HepG2 (cell line): ENCODE results near the gene ATP8B1. TPM values are rescaled to one million over a fixed set of nuclear protein-coding genes. Genes with fewer than 3 reads are reported as not detected.

Experiments
- ATAC-seq: fragments of 200-7000 bp; cut with Tn5 transposase; 3 replicates; pipeline ENCODE4 v1.9.1; 2020; ENCODE audit warnings: mild to moderate bottlenecking, moderate library complexity
- BruUV-seq: library from RNA; stranded (reverse); fragments of 400-500 nt; replicated peaks from 2 replicates; lab custom pipeline; 2021; lab: Mats Ljungman, UMichigan
- CTCF ChIA-PET: fragments of 300-600 bp; formaldehyde crosslinking; extraction: SDS; loops from one replicate; lab custom pipeline; 2021; ENCODE audit warnings: low total read pairs, inconsistent platforms, low intra/inter-chr PET ratio; lab: Yijun Ruan, JAX
- POLR2A ChIA-PET: fragments of 350-600 bp; sonication (Branson Sonifier 250); formaldehyde crosslinking; loops from one replicate; lab custom pipeline; 2020; ENCODE audit warnings: antibody characterized with exemption, inconsistent platforms; lab: Yijun Ruan, JAX
- DNase-seq: peaks from one replicate; pipeline ENCODE4 v3.0.0-alpha.2; 2015; ENCODE audit warnings: low spot score
- FAIRE-seq: peaks from 3 replicates; lab custom pipeline; 2011; peaks lifted over from hg19 to GRCh38; lab: Jason Lieb, UNC
- H2AFZ ChIP-seq: one replicate; pipeline ENCODE4 v1.6.1; 2011; ENCODE audit warnings: low read length, inconsistent platforms
- H3K27ac ChIP-seq: fragments of 300-600 bp; 3 replicates; pipeline ENCODE4 v1.8.0; 2011; ENCODE audit warnings: mixed run types, mild to moderate bottlenecking, mixed read lengths, low read length, inconsistent platforms; ENCODE audit not compliant: insufficient read depth; ENCODE audit errors: extremely low read length
- H3K27me3 ChIP-seq, 2 experiments: fragments of 200-600 bp in 1 of 2; 2 replicates in 1 of 2; 3 replicates in 1 of 2; pipeline versions ENCODE4 v1.6.0 to v1.8.0; 2011; ENCODE audit warnings: low read length in 2 of 2, mild to moderate bottlenecking in 2 of 2, moderate library complexity in 2 of 2, inconsistent platforms in 1 of 2; ENCODE audit not compliant: insufficient read depth in 2 of 2, control insufficient read depth in 1 of 2
- H3K36me3 ChIP-seq, 2 experiments: fragments of 200-600 bp in 1 of 2; replicated peaks in 1 of 2; 2 replicates in 1 of 2; 3 replicates in 1 of 2; pipeline versions ENCODE4 v1.5.1 to v1.8.0; 2011; ENCODE audit warnings: low read length in 2 of 2, inconsistent platforms in 1 of 2; ENCODE audit not compliant: insufficient read depth in 2 of 2, control insufficient read depth in 1 of 2
- H3K4me1 ChIP-seq: 2 replicates; pipeline ENCODE4 v1.5.1; 2012; ENCODE audit warnings: low read length, inconsistent platforms; ENCODE audit not compliant: insufficient read depth
- H3K4me2 ChIP-seq: 2 replicates; pipeline ENCODE4 v1.6.0; 2011; ENCODE audit warnings: low read depth, low read length, inconsistent platforms
- H3K4me3 ChIP-seq, 3 experiments: fragments of 200-600 bp in 1 of 3; sonication (generic), shearing (Covaris generic) in 1 of 3; replicated peaks in 1 of 3; 2 replicates each; pipeline ENCODE4 v1.5.1; 2011 to 2016; ENCODE audit warnings: low read length in 3 of 3, inconsistent platforms in 2 of 3, low read depth in 2 of 3, mild to moderate bottlenecking in 2 of 3, control low read depth in 1 of 3, mixed read lengths in 1 of 3; ENCODE audit not compliant: insufficient read depth in 1 of 3
- H3K79me2 ChIP-seq: one replicate; pipeline ENCODE4 v1.6.1; 2011; ENCODE audit warnings: low read length, inconsistent platforms; ENCODE audit not compliant: insufficient read depth
- H3K9ac ChIP-seq: 2 replicates; pipeline ENCODE4 v1.6.0; 2011; ENCODE audit warnings: mild to moderate bottlenecking, low read depth, low read length, inconsistent platforms; ENCODE audit not compliant: insufficient read depth
- H3K9me3 ChIP-seq: 2 replicates; pipeline ENCODE4 v1.5.1; 2012; ENCODE audit warnings: mild to moderate bottlenecking, low read length
- H4K20me1 ChIP-seq: 2 replicates; pipeline ENCODE4 v1.6.0; 2011; ENCODE audit warnings: inconsistent platforms, mild to moderate bottlenecking, low read length, moderate library complexity; ENCODE audit not compliant: insufficient read depth
- FOXO1 ChIP-seq: sonication (generic); formaldehyde crosslinking; IDR thresholded peaks from 2 replicates; pipeline ENCODE4 v1.4.0; 2020; ENCODE audit warnings: missing genetic modification reagents
- KLF6 ChIP-seq: IDR thresholded peaks from 2 replicates; pipeline ENCODE4 v1.8.0; 2016; ENCODE audit warnings: missing biosample characterization, missing genetic modification reagents
- PATZ1 ChIP-seq: sonication (generic); formaldehyde crosslinking; IDR thresholded peaks from 2 replicates; pipeline ENCODE4 v1.4.0; 2020; ENCODE audit warnings: missing genetic modification reagents
- ZNF224 ChIP-seq: sonication (generic); formaldehyde crosslinking; IDR thresholded peaks from 2 replicates; pipeline ENCODE4 v1.5.0; 2020; ENCODE audit warnings: mild to moderate bottlenecking, missing genetic modification reagents
- ZNF549 ChIP-seq: sonication (generic); formaldehyde crosslinking; IDR thresholded peaks from 2 replicates; pipeline ENCODE4 v1.5.0; 2020; ENCODE audit warnings: missing genetic modification reagents
- ZNF570 ChIP-seq: sonication (generic); formaldehyde crosslinking; IDR thresholded peaks from 2 replicates; pipeline ENCODE4 v1.4.0; 2020; ENCODE audit warnings: mild to moderate bottlenecking, missing genetic modification reagents, borderline replicate concordance
- ZNF672 ChIP-seq: sonication (generic); formaldehyde crosslinking; IDR thresholded peaks from 2 replicates; pipeline ENCODE4 v1.8.1; 2022; ENCODE audit warnings: missing genetic modification reagents
- ZNF780A ChIP-seq: sonication (generic); formaldehyde crosslinking; IDR thresholded peaks from 2 replicates; pipeline ENCODE4 v1.8.0; 2022; ENCODE audit warnings: mild to moderate bottlenecking, missing genetic modification reagents, moderate library complexity
- WGBS: methylation state at CpG from one replicate; pipeline ENCODE4 v1.1.6; 2017; ENCODE audit warnings: low lambda C conversion rate; 5-methylcytosine and 5-hydroxymethylcytosine counted together
- in situ Hi-C: cut with HindIII; loops from 2 replicates; pipeline ENCODE4 v1.10.0; 2017; ENCODE audit warnings: low pct_unique_long_range_greater_than_20kb; ENCODE audit not compliant: extremely low pct_ligation_motif_present
- intact Hi-C: fragments of 100-400 bp; cut with micrococcal nuclease; formaldehyde crosslinking; loops from one replicate; pipeline ENCODE4 v1.10.0; 2022; ENCODE audit not compliant: unreplicated experiment
- polyA plus RNA-seq, 8 experiments: library from polyadenylated mRNA; depleted of rRNA in 3 of 8; stranded (reverse) in 7 of 8; unstranded in 1 of 8; fragments of >200 nt; fragmentation: Illumina TruSeq in 4 of 8; extraction: Trizol in 4 of 8; gene quantifications; 2 replicates each; pipeline versions ENCODE4 v1.2.1 to v1.2.3, GENCODE V29; 2011 to 2016; ENCODE audit warnings: low read depth in 4 of 8, missing spikeins in 1 of 8, mixed read lengths in 1 of 8; ENCODE audit not compliant: insufficient read depth in 1 of 8
- total RNA-seq, 5 experiments: library from RNA; depleted of rRNA; stranded (reverse); fragments of >200 nt; fragmentation: Illumina TruSeq; extraction: Trizol; gene quantifications; 2 replicates each; pipeline ENCODE4 v1.2.3, GENCODE V29; 2016; ENCODE audit warnings: low read depth in 1 of 5
- TF ChIP-seq, protein P1 (sequence below): sonication (generic); formaldehyde crosslinking; IDR thresholded peaks from 2 replicates; pipeline ENCODE4 v1.5.0; 2020; ENCODE audit warnings: mild to moderate bottlenecking, missing genetic modification reagents, borderline replicate concordance
- TF ChIP-seq, protein P2 (sequence below): IDR thresholded peaks from 2 replicates; pipeline ENCODE4 v1.6.1; 2012; ENCODE audit warnings: low read length, improper control_type of control experiment

The ATP8B1 gene
- total and polyA plus RNA-seq, 2 of the 13 experiments (the other 11 are each of a cell fraction or from before 2014, with no cell fraction given): 2.8 to 4.0 TPM

DNA sequence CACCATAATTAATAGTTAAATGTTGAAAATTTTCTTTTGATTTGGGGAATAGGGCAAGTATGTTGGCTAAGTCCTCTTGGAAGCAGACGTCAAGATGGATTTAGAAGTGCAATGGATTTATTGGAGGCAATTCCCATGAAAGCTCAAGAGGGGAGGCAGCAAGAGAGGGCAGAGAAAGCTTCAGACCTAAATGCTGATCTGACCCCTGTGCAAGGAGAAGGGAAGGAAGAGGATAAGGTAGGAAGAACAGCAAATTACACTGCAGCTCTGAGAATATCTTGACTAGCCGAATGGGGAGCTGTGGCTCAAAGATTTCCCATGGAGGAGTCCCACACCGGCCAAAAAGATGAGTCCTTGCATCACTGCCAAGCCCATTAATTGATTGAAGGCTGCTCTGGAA, 46.9 kb upstream of the ATP8B1 start:
- ATAC-seq: no peak
- Histone ChIP-seq H3K27ac (no peak overlapping the region), H2AFZ (no peak overlapping the region), H4K20me1 (no peaks in the 10 kb centered on the region), H3K4me3 (no peak overlapping the region), H3K9ac (no peak overlapping the region), H3K79me2 (no peaks in the 10 kb centered on the region), H3K4me1 (no peaks in the 10 kb centered on the region), H3K27me3 (no peaks in the 10 kb centered on the region; a peak in 2 of 5 replicates), H3K9me3 (no peaks in the 10 kb centered on the region), H3K4me2 (no peak overlapping the region), H3K36me3 (no peaks in the 10 kb centered on the region)
- DNase-seq: no peak
- TF ChIP-seq, protein P1, sequence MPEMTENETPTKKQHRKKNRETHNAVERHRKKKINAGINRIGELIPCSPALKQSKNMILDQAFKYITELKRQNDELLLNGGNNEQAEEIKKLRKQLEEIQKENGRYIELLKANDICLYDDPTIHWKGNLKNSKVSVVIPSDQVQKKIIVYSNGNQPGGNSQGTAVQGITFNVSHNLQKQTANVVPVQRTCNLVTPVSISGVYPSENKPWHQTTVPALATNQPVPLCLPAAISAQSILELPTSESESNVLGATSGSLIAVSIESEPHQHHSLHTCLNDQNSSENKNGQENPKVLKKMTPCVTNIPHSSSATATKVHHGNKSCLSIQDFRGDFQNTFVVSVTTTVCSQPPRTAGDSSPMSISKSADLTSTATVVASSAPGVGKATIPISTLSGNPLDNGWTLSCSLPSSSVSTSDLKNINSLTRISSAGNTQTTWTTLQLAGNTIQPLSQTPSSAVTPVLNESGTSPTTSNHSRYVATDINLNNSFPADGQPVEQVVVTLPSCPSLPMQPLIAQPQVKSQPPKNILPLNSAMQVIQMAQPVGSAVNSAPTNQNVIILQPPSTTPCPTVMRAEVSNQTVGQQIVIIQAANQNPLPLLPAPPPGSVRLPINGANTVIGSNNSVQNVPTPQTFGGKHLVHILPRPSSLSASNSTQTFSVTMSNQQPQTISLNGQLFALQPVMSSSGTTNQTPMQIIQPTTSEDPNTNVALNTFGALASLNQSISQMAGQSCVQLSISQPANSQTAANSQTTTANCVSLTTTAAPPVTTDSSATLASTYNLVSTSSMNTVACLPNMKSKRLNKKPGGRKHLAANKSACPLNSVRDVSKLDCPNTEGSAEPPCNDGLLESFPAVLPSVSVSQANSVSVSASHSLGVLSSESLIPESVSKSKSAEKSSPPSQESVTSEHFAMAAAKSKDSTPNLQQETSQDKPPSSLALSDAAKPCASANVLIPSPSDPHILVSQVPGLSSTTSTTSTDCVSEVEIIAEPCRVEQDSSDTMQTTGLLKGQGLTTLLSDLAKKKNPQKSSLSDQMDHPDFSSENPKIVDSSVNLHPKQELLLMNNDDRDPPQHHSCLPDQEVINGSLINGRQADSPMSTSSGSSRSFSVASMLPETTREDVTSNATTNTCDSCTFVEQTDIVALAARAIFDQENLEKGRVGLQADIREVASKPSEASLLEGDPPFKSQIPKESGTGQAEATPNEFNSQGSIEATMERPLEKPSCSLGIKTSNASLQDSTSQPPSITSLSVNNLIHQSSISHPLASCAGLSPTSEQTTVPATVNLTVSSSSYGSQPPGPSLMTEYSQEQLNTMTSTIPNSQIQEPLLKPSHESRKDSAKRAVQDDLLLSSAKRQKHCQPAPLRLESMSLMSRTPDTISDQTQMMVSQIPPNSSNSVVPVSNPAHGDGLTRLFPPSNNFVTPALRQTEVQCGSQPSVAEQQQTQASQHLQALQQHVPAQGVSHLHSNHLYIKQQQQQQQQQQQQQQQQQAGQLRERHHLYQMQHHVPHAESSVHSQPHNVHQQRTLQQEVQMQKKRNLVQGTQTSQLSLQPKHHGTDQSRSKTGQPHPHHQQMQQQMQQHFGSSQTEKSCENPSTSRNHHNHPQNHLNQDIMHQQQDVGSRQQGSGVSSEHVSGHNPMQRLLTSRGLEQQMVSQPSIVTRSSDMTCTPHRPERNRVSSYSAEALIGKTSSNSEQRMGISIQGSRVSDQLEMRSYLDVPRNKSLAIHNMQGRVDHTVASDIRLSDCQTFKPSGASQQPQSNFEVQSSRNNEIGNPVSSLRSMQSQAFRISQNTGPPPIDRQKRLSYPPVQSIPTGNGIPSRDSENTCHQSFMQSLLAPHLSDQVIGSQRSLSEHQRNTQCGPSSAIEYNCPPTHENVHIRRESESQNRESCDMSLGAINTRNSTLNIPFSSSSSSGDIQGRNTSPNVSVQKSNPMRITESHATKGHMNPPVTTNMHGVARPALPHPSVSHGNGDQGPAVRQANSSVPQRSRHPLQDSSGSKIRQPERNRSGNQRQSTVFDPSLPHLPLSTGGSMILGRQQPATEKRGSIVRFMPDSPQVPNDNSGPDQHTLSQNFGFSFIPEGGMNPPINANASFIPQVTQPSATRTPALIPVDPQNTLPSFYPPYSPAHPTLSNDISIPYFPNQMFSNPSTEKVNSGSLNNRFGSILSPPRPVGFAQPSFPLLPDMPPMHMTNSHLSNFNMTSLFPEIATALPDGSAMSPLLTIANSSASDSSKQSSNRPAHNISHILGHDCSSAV: no peak
- no peak for TF ChIP-seq ZNF224 (CRISPR knock-in tag)
- no peak for TF ChIP-seq KLF6 (CRISPR knock-in tag)
- TF ChIP-seq ZNF672 (CRISPR knock-in tag): no peak
- TF ChIP-seq ZNF549 (CRISPR knock-in tag): no peak
- TF ChIP-seq ZNF570 (CRISPR knock-in tag): no peak
- TF ChIP-seq FOXO1 (CRISPR knock-in tag): no peak
- no peak for TF ChIP-seq ZNF780A (CRISPR knock-in tag)
- TF ChIP-seq, protein P2, sequence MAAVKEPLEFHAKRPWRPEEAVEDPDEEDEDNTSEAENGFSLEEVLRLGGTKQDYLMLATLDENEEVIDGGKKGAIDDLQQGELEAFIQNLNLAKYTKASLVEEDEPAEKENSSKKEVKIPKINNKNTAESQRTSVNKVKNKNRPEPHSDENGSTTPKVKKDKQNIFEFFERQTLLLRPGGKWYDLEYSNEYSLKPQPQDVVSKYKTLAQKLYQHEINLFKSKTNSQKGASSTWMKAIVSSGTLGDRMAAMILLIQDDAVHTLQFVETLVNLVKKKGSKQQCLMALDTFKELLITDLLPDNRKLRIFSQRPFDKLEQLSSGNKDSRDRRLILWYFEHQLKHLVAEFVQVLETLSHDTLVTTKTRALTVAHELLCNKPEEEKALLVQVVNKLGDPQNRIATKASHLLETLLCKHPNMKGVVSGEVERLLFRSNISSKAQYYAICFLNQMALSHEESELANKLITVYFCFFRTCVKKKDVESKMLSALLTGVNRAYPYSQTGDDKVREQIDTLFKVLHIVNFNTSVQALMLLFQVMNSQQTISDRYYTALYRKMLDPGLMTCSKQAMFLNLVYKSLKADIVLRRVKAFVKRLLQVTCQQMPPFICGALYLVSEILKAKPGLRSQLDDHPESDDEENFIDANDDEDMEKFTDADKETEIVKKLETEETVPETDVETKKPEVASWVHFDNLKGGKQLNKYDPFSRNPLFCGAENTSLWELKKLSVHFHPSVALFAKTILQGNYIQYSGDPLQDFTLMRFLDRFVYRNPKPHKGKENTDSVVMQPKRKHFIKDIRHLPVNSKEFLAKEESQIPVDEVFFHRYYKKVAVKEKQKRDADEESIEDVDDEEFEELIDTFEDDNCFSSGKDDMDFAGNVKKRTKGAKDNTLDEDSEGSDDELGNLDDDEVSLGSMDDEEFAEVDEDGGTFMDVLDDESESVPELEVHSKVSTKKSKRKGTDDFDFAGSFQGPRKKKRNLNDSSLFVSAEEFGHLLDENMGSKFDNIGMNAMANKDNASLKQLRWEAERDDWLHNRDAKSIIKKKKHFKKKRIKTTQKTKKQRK: no peak
- TF ChIP-seq PATZ1 (CRISPR knock-in tag): no peak
- no TSS peak for BruUV-seq
- 31% methylated on average over 3 of the region's 3 CpGs for WGBS
- ChIA-PET CTCF (no interaction called here), POLR2A (no interaction called here)
- intact Hi-C loops (loop anchor here (10.0 kb wide), 1 partner anchor 45 kb away; the partner anchor contains the start of gene ATP8B1), in situ Hi-C loops (no loop called here)
- no peak for FAIRE-seq
